HEK293T (cell line): ENCODE data around the gene MIGA2.

ENCODE experiments used
- CTBP1 ChIP-seq: fragments of 450-650 bp; IDR thresholded peaks from 2 replicates; pipeline ENCODE4 v1.6.1; 2016; ENCODE audit warnings: borderline replicate concordance
- FOXK2 ChIP-seq: fragments of 450-650 bp; IDR thresholded peaks from 2 replicates; pipeline ENCODE4 v1.6.1; 2016; ENCODE audit warnings: mild to moderate bottlenecking
- TARDBP ChIP-seq: fragments of 450-650 bp; IDR thresholded peaks from 2 replicates; pipeline ENCODE4 v1.6.1; 2016
- TF ChIP-seq, protein P1 (sequence below): fragments of 450-650 bp; IDR thresholded peaks from 2 replicates; pipeline ENCODE4 v1.6.1; 2016

DNA sequence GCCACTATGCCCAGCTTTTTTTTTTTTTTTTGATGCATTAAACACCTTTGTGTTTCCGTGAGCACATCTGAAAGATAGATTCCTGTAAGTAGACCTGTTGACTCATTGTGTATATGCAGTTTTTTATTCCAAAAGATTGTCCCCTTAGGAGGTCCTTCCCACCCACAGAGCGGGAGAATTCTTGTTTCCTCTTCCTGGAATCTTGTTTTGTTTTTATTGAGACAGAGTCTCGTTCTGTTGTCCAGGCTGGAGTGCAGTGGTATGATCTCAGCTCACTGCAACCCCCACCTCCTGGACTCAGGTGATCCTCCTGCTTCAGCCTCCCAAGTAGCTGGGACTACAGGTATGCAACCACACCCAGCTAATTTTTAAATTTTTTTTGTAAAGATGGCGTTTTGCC lies 82.4 kb downstream of the MIGA2 start:
- TF ChIP-seq CTBP1, result no peak
- no peak for TF ChIP-seq FOXK2
- TF ChIP-seq, protein P1, sequence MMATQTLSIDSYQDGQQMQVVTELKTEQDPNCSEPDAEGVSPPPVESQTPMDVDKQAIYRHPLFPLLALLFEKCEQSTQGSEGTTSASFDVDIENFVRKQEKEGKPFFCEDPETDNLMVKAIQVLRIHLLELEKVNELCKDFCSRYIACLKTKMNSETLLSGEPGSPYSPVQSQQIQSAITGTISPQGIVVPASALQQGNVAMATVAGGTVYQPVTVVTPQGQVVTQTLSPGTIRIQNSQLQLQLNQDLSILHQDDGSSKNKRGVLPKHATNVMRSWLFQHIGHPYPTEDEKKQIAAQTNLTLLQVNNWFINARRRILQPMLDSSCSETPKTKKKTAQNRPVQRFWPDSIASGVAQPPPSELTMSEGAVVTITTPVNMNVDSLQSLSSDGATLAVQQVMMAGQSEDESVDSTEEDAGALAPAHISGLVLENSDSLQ, result no peak
- no peak for TF ChIP-seq TARDBP
